Activated CD4-positive, alpha-beta T cell treated with anti-CD3 and anti-CD28 coated beads for 36 hours (primary cell): ENCODE measurements around the gene PRRT1B. TPM values are rescaled to one million over a fixed set of nuclear protein-coding genes. Genes with fewer than 3 reads are reported as not detected.
"Not testable (repeated sequence)": the region's sequence is repeated elsewhere in the genome, so short reads cannot be mapped to it uniquely, and the experiment has no call there.

Experiments used
- ATAC-seq: fragments of 200-7000 bp; cut with Tn5 transposase; one replicate; pipeline ENCODE4 v1.10.0; 2021; ENCODE audit warnings: mild to moderate bottlenecking, moderate library complexity
- CTCF ChIA-PET: fragments of 350-600 bp; sonication (Branson Sonifier 250); formaldehyde crosslinking; loops from one replicate; lab custom pipeline; 2021; ENCODE audit warnings: antibody characterized with exemption; lab: Charles Lee
- POLR2A ChIA-PET: fragments of 350-600 bp; sonication (Branson Sonifier 250); formaldehyde crosslinking; loops from one replicate; lab custom pipeline; 2021; ENCODE audit warnings: antibody characterized with exemption, inconsistent platforms; lab: Charles Lee
- DNase-seq: peaks from one replicate; pipeline ENCODE4 v3.0.0-alpha.2; 2020
- H3K27ac Mint-ChIP-seq: one replicate; pipeline ENCODE4 v1.8.0; 2021; ENCODE audit warnings: mixed read lengths
- H3K27me3 Mint-ChIP-seq: one replicate; pipeline ENCODE4 v1.8.0; 2021; ENCODE audit warnings: mixed read lengths
- H3K36me3 Mint-ChIP-seq: one replicate; pipeline ENCODE4 v1.8.0; 2021; ENCODE audit warnings: low read depth, mixed read lengths
- H3K4me1 Mint-ChIP-seq: one replicate; pipeline ENCODE4 v1.8.0; 2021; ENCODE audit warnings: mixed read lengths
- H3K4me3 Mint-ChIP-seq: one replicate; pipeline ENCODE4 v1.8.0; 2021; ENCODE audit warnings: mild to moderate bottlenecking, moderate library complexity, mixed read lengths
- H3K9me3 Mint-ChIP-seq: one replicate; pipeline ENCODE4 v1.8.0; 2021; ENCODE audit warnings: low read depth, mixed read lengths
- intact Hi-C, 2 experiments: fragments of 100-400 bp; cut with DNase I in 1 of 2; cut with micrococcal nuclease in 1 of 2; formaldehyde crosslinking; loops; one replicate each; pipeline versions ENCODE4 v1.14.2 to v1.15.1; 2022 to 2024; cut with DNase I, micrococcal nuclease
- total RNA-seq, 2 experiments: library from RNA; stranded (reverse); gene quantifications; one replicate each; pipeline ENCODE4 v1.2.3, GENCODE V29; 2021

Gene PRRT1B
- total RNA-seq, 2 experiments from 2014 or later, result not detected

- no peak overlapping the region for H3K27ac Mint-ChIP-seq
- H3K27me3 Mint-ChIP-seq, result no peaks in the 10 kb centered on the region
- DNase-seq, result no peak
- ChIA-PET POLR2A (interaction anchor here (0.5 kb wide), 1 partner anchor 20 kb away, joined by 3 read pairs; the partner anchor contains the start of gene UCK1), CTCF (no interaction called here)
- no peaks in the 10 kb centered on the region for H3K4me1 Mint-ChIP-seq
- H3K4me3 Mint-ChIP-seq, result no peak overlapping the region
- ATAC-seq, result no peak
- intact Hi-C loops, result no loop called here
- no peaks in the 10 kb centered on the region for H3K9me3 Mint-ChIP-seq
- peaks cover 32% of the 10 kb centered on the region for H3K36me3 Mint-ChIP-seq
These were observed 33.9 kb upstream of the PRRT1B start for GRCh38 chr9:131511416-131511815.

- CTCF ChIA-PET, result no interaction called here
- H3K9me3 Mint-ChIP-seq, result no peaks in the 10 kb centered on the region
These were observed 33.4 kb upstream of the PRRT1B start for GRCh38 chr9:131511880-131512279.

GRCh38 chr9:131513177-131513576 is 32.1 kb upstream of the PRRT1B start:
- intact Hi-C loops, result no loop called here
- Mint-ChIP-seq H3K4me3 (no peak overlapping the region), H3K27me3 (no peaks in the 10 kb centered on the region), H3K27ac (no peak overlapping the region), H3K36me3 (peaks cover 34% of the 10 kb centered on the region), H3K9me3 (no peaks in the 10 kb centered on the region), H3K4me1 (no peaks in the 10 kb centered on the region)
- ATAC-seq (no peak), DNase-seq (no peak)
- ChIA-PET POLR2A (no interaction called here), CTCF (no interaction called here)

More at GRCh38 chr9:131511880-131512279, 33.4 kb upstream of the PRRT1B start:
- H3K4me1 Mint-ChIP-seq, result no peaks in the 10 kb centered on the region
- ATAC-seq, result no peak
- H3K27ac Mint-ChIP-seq, result no peak overlapping the region
- DNase-seq, result no peak
- no peaks in the 10 kb centered on the region for H3K27me3 Mint-ChIP-seq
- intact Hi-C loops, result no loop called here
- H3K36me3 Mint-ChIP-seq, result peaks cover 30% of the 10 kb centered on the region
- no peak overlapping the region for H3K4me3 Mint-ChIP-seq
- POLR2A ChIA-PET, result interaction anchor here (0.5 kb wide), 1 partner anchor 19 kb away, joined by 3 read pairs; the partner anchor contains the start of gene UCK1

GRCh38 chr9:131515559-131516031 is 29.7 kb upstream of the PRRT1B start:
- H3K4me3 Mint-ChIP-seq, ATAC-seq, H3K4me1 Mint-ChIP-seq, CTCF ChIA-PET, H3K9me3 Mint-ChIP-seq, DNase-seq, H3K27ac Mint-ChIP-seq, POLR2A ChIA-PET, intact Hi-C loops, H3K27me3 Mint-ChIP-seq: not testable (repeated sequence)
- H3K36me3 Mint-ChIP-seq, result peaks cover 37% of the 10 kb centered on the region

GRCh38 chr9:131516100-131516499 is 29.2 kb upstream of the PRRT1B start:
- intact Hi-C loops, result no loop called here
- CTCF ChIA-PET, result no interaction called here
- ATAC-seq, result no peak
- Mint-ChIP-seq H3K4me3 (no peak overlapping the region), H3K9me3 (no peaks in the 10 kb centered on the region), H3K4me1 (no peaks in the 10 kb centered on the region), H3K27me3 (no peaks in the 10 kb centered on the region), H3K36me3 (peaks cover 35% of the 10 kb centered on the region), H3K27ac (no peak overlapping the region)
- POLR2A ChIA-PET, result no interaction called here
- no peak for DNase-seq

GRCh38 chr9:131516930-131517329 is 28.4 kb upstream of the PRRT1B start:
- Mint-ChIP-seq H3K4me3 (no peak overlapping the region), H3K36me3 (peaks cover 35% of the 10 kb centered on the region), H3K9me3 (no peaks in the 10 kb centered on the region), H3K27me3 (no peaks in the 10 kb centered on the region), H3K27ac (no peak overlapping the region), H3K4me1 (no peaks in the 10 kb centered on the region)
- CTCF ChIA-PET, result interaction anchor here (0.6 kb wide), 1 partner anchor 369 kb away, joined by 4 read pairs; no protein-coding TSS in a partner anchor
- ATAC-seq (no peak), DNase-seq (no peak)
- POLR2A ChIA-PET, result interaction anchor here (0.7 kb wide), 1 partner anchor 45 kb away, joined by 3 read pairs; no protein-coding TSS in a partner anchor
- intact Hi-C loops, result no loop called here

GRCh38 chr9:131517761-131518190 is 27.5 kb upstream of the PRRT1B start:
- ChIA-PET POLR2A (interaction anchor here (0.7 kb wide), 1 partner anchor 46 kb away, joined by 3 read pairs; no protein-coding TSS in a partner anchor), CTCF (no interaction called here)
- intact Hi-C loops, result no loop called here
- peaks cover 33% of the 10 kb centered on the region for H3K36me3 Mint-ChIP-seq
- no peak overlapping the region for H3K4me3 Mint-ChIP-seq
- no peak overlapping the region for H3K27ac Mint-ChIP-seq
- no peak for DNase-seq
- no peaks in the 10 kb centered on the region for H3K9me3 Mint-ChIP-seq
- no peaks in the 10 kb centered on the region for H3K27me3 Mint-ChIP-seq
- no peaks in the 10 kb centered on the region for H3K4me1 Mint-ChIP-seq
- ATAC-seq, result no peak

GRCh38 chr9:131518553-131518952 is 26.8 kb upstream of the PRRT1B start:
- Mint-ChIP-seq H3K27ac (peak overlapping the region; percentile 3), H3K4me1 (no peaks in the 10 kb centered on the region), H3K36me3 (peaks cover 28% of the 10 kb centered on the region), H3K4me3 (no peak overlapping the region), H3K9me3 (no peaks in the 10 kb centered on the region), H3K27me3 (no peaks in the 10 kb centered on the region)
- no peak for ATAC-seq
- ChIA-PET POLR2A (no interaction called here), CTCF (interaction anchor here (0.7 kb wide), 1 partner anchor 284 kb away, joined by 4 read pairs; no protein-coding TSS in a partner anchor)
- intact Hi-C loops, result no loop called here
- DNase-seq, result no peak

- Mint-ChIP-seq H3K36me3 (peaks cover 30% of the 10 kb centered on the region), H3K27ac (no peak overlapping the region), H3K27me3 (no peaks in the 10 kb centered on the region), H3K4me3 (no peak overlapping the region), H3K9me3 (no peaks in the 10 kb centered on the region), H3K4me1 (peaks cover 3% of the 10 kb centered on the region)
- ATAC-seq (no peak), DNase-seq (no peak)
- intact Hi-C loops, result no loop called here
- CTCF ChIA-PET, result no interaction called here
- POLR2A ChIA-PET, result no interaction called here
These were observed 24.8 kb upstream of the PRRT1B start for GRCh38 chr9:131520503-131520902.

- intact Hi-C loops, result no loop called here
- ATAC-seq (no peak), DNase-seq (no peak)
- no peaks in the 10 kb centered on the region for H3K27me3 Mint-ChIP-seq
- H3K4me3 Mint-ChIP-seq, result no peak overlapping the region
- H3K4me1 Mint-ChIP-seq, result peaks cover 3% of the 10 kb centered on the region
- H3K36me3 Mint-ChIP-seq, result peaks cover 32% of the 10 kb centered on the region
- ChIA-PET CTCF (no interaction called here), POLR2A (no interaction called here)
- no peaks in the 10 kb centered on the region for H3K9me3 Mint-ChIP-seq
- no peak overlapping the region for H3K27ac Mint-ChIP-seq
These were observed 24.1 kb upstream of the PRRT1B start for GRCh38 chr9:131521203-131521602.

- POLR2A ChIA-PET, result no interaction called here
- peaks cover 37% of the 10 kb centered on the region for H3K36me3 Mint-ChIP-seq
- intact Hi-C loops, result no loop called here
- CTCF ChIA-PET, result no interaction called here
- H3K27ac Mint-ChIP-seq, result no peak overlapping the region
- no peaks in the 10 kb centered on the region for H3K9me3 Mint-ChIP-seq
- H3K4me3 Mint-ChIP-seq, result no peak overlapping the region
- no peak for DNase-seq
- H3K4me1 Mint-ChIP-seq, result peaks cover 3% of the 10 kb centered on the region
- ATAC-seq, result no peak
- H3K27me3 Mint-ChIP-seq, result no peaks in the 10 kb centered on the region
These were observed 23.5 kb upstream of the PRRT1B start for GRCh38 chr9:131521822-131522221.

- ATAC-seq (no peak), DNase-seq (no peak)
- Mint-ChIP-seq H3K4me1 (peaks cover 3% of the 10 kb centered on the region), H3K27me3 (no peaks in the 10 kb centered on the region), H3K4me3 (no peak overlapping the region), H3K27ac (no peak overlapping the region), H3K36me3 (peaks cover 36% of the 10 kb centered on the region), H3K9me3 (no peaks in the 10 kb centered on the region)
- CTCF ChIA-PET, result no interaction called here
- POLR2A ChIA-PET, result no interaction called here
- intact Hi-C loops, result no loop called here
These were observed 22.9 kb upstream of the PRRT1B start for GRCh38 chr9:131522257-131523085.
